ENCODE data around the gene CDK2AP2.

CDK2AP2 gene

DNA sequence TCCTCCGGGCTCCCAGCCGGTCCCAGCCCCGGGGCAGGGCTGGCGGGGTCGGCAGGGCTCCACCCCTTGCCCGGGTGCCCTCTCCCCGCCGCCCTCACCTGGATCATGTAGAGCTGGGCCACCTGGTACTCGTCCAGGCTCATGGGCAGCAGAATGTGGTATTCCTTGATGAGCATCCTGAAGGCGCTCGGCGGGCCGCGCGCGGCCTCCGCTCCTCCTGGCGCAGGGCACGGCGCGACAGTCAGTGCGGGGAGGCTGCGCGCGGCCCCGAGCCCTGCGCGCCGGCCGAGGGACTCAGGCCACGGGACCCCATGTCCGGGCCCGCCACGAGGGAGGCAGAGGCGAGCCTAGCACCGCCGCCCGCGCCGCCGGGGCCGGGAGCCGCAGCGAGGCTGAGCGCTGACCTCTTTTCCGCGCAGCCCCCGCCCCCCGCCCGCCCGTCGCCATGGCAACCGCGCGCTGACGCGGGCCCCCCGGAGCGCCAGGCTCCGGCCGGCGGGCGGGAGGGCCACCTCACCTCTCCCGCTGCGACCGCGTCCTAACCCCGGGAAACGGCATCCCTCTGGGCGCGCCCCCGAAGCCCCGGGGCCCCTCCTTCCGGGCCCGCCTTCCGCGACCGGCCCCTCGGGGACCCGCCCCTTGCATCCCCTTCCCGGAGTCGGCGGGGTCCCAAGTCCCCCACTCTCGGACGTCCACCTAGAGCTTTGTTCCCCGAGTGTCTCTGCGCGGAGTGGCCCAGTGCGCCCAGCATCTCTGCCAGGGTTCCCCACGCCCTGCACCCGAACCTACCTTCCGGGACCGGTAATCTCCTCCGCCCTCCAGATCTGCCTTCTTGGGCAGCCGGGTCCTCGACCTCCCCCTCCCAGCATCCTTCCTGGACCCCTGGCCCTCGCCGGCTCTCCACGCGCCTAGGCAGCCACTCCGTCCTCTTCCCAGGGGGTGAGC lies 3.7 kb downstream of the CDK2AP2 start:
- TF ChIP-seq, protein P1, sequence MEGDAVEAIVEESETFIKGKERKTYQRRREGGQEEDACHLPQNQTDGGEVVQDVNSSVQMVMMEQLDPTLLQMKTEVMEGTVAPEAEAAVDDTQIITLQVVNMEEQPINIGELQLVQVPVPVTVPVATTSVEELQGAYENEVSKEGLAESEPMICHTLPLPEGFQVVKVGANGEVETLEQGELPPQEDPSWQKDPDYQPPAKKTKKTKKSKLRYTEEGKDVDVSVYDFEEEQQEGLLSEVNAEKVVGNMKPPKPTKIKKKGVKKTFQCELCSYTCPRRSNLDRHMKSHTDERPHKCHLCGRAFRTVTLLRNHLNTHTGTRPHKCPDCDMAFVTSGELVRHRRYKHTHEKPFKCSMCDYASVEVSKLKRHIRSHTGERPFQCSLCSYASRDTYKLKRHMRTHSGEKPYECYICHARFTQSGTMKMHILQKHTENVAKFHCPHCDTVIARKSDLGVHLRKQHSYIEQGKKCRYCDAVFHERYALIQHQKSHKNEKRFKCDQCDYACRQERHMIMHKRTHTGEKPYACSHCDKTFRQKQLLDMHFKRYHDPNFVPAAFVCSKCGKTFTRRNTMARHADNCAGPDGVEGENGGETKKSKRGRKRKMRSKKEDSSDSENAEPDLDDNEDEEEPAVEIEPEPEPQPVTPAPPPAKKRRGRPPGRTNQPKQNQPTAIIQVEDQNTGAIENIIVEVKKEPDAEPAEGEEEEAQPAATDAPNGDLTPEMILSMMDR (IDR thresholded peaks at IDR 0.05; ENCODE audit: poor library complexity, severe bottlenecking), result no peak
- ATAC-seq (ENCODE audit: low read depth), result no peak
- Histone ChIP-seq H3K4me3 (ENCODE audit: severe bottlenecking) (peak overlapping the region; percentile 80), H3K9me3 (ENCODE audit: severe bottlenecking) (no peaks in the 10 kb centered on the region), H3K4me1 (ENCODE audit: insufficient read depth, poor library complexity, severe bottlenecking) (peaks cover 10% of the 10 kb centered on the region), H3K36me3 (ENCODE audit: low read depth) (peaks cover 24% of the 10 kb centered on the region), H3K27ac (ENCODE audit: poor library complexity, severe bottlenecking) (peak overlapping the region; percentile 96), H3K27me3 (ENCODE audit: insufficient read depth, poor library complexity, severe bottlenecking) (no peaks in the 10 kb centered on the region)
- no peak for DNase-seq (ENCODE audit: low spot score)

DNA sequence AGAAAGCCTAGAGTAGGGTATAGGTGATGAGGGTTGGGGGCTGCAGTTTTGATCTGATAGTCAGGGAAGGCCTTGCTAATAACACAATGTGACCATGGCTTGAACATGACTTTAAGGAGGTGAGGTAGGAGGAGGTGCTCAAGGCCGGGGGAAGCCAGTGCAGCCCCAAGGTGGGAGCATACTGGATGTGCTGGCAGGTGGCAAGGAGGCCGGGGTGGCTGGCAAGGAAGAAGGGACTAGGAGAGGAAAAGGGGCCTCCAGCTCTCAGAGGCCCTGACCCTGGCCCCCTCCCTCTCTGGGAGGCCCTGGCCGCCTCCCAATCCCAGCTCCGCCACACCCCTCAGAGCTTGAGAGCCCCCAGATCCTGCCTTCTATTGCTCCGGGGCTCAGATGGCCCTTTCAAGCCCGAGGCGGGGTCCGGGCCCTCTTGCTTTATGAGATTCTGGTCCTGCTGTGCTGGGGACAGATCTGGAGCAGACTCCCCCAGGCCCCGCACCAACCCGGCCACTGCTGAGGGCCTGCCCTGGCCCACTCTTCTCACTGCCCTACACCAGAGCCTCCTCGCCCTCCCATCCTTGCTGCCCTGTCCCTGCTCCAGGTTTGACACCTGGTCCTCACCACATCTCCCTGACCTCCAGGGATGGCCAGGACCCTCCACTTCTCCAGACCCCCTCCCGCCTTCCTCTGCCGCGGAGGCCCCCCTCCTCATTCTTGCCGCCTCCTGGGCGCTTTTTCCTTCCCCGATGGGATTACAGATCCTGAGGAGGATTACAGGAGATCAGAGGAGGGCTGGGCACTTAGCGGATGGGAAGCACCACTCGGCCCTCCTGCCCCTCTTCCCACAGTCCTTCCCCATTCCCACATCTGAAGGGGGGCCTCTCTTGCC lies 4.6 kb downstream of the CDK2AP2 start:
- Histone ChIP-seq H3K27me3 (ENCODE audit: insufficient read depth, poor library complexity, severe bottlenecking) (no peaks in the 10 kb centered on the region), H3K36me3 (ENCODE audit: low read depth) (peaks cover 24% of the 10 kb centered on the region), H3K4me3 (ENCODE audit: severe bottlenecking) (peak overlapping the region; percentile 80), H3K27ac (ENCODE audit: poor library complexity, severe bottlenecking) (no peak overlapping the region), H3K9me3 (ENCODE audit: severe bottlenecking) (no peaks in the 10 kb centered on the region), H3K4me1 (ENCODE audit: insufficient read depth, poor library complexity, severe bottlenecking) (peaks cover 10% of the 10 kb centered on the region)
- no peak for DNase-seq (ENCODE audit: low spot score)
- TF ChIP-seq, protein P1 (IDR thresholded peaks at IDR 0.05; ENCODE audit: poor library complexity, severe bottlenecking), result no peak
- no peak for ATAC-seq (ENCODE audit: low read depth)

DNA sequence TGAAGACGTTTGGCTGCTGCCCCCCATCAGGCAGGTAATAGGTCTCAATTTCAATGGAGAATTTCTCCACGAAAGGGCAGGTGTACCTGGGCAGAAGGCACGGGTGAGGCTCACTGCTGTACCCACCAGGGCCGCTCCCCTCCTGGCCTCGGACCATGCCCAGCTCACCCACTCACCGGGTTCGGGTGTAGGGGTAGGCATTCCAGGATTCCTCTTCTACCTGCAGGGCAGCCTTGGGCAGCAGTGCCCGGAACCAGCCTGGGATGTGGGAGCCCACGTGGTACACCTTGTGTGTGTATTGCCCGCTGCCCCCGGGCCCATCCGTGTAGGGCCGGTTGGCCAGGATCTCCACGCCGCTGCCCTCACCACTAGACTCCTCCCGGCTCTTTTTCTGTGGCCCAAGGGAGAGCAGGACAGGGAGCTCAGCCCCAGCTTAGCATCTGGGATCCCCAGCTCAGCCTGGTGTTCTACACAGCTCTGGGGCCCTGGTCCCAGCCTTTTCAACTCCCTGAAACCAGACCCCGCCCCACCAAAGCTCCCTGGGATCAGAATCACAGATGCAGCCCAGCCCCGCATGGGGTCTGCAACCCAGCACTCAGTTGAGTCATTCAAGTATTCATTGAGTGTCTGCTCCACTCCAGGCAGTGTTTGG lies 5.5 kb downstream of the CDK2AP2 start:
- Histone ChIP-seq H3K4me3 (ENCODE audit: severe bottlenecking) (no peak overlapping the region), H3K9me3 (ENCODE audit: severe bottlenecking) (no peaks in the 10 kb centered on the region), H3K4me1 (ENCODE audit: insufficient read depth, poor library complexity, severe bottlenecking) (peaks cover 10% of the 10 kb centered on the region), H3K27me3 (ENCODE audit: insufficient read depth, poor library complexity, severe bottlenecking) (no peaks in the 10 kb centered on the region), H3K27ac (ENCODE audit: poor library complexity, severe bottlenecking) (no peak overlapping the region), H3K36me3 (ENCODE audit: low read depth) (peaks cover 24% of the 10 kb centered on the region)
- DNase-seq (ENCODE audit: low spot score) (no peak), ATAC-seq (ENCODE audit: low read depth) (no peak)
- TF ChIP-seq, protein P1 (IDR thresholded peaks at IDR 0.05; ENCODE audit: poor library complexity, severe bottlenecking), result no peak

DNA sequence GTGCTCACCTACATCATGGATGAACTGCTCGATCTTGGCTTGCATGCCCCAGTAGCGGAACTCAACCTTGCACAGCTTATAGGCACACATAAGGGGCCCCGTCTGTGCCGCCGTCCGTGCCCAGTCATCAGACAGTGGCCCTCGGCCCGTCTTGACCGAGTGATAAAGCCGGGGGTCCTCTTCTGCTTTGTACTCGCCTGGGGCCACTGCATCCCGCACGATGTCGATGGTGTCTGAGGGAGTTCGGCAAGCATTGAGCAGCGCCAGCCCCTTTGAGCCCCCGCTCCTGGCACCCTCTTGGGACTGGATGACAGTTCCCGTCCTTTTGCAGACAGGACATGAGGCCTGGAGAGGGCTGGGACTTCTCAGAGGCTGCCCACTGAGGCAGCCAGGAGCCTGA lies 6.1 kb downstream of the CDK2AP2 start:
- ATAC-seq (ENCODE audit: low read depth), result no peak
- peaks cover 10% of the 10 kb centered on the region for H3K4me1 ChIP-seq (ENCODE audit: insufficient read depth, poor library complexity, severe bottlenecking)
- TF ChIP-seq, protein P1 (IDR thresholded peaks at IDR 0.05; ENCODE audit: poor library complexity, severe bottlenecking), result no peak
- DNase-seq (ENCODE audit: low spot score), result no peak
- no peaks in the 10 kb centered on the region for H3K27me3 ChIP-seq (ENCODE audit: insufficient read depth, poor library complexity, severe bottlenecking)
- H3K27ac ChIP-seq (ENCODE audit: poor library complexity, severe bottlenecking), result no peak overlapping the region
- no peak overlapping the region for H3K4me3 ChIP-seq (ENCODE audit: severe bottlenecking)
- no peaks in the 10 kb centered on the region for H3K9me3 ChIP-seq (ENCODE audit: severe bottlenecking)
- peaks cover 19% of the 10 kb centered on the region for H3K36me3 ChIP-seq (ENCODE audit: low read depth)
